Iris pigment epithelial cell (primary cell): ENCODE data around the gene PCDH7.

ENCODE experiments used
- DNase-seq: peaks from one replicate; pipeline ENCODE4 v3.0.0-alpha.2; 2011; ENCODE audit warnings: low read depth

The PCDH7 gene

GRCh38 chr4:30725562-30725961 is 5.4 kb downstream of the PCDH7 start:
- no peak for DNase-seq

- no peak for DNase-seq
Measured at GRCh38 chr4:30726090-30726675, 6.0 kb downstream of the PCDH7 start.

GRCh38 chr4:30727409-30727808 is 7.2 kb downstream of the PCDH7 start:
- no peak for DNase-seq

DNA sequence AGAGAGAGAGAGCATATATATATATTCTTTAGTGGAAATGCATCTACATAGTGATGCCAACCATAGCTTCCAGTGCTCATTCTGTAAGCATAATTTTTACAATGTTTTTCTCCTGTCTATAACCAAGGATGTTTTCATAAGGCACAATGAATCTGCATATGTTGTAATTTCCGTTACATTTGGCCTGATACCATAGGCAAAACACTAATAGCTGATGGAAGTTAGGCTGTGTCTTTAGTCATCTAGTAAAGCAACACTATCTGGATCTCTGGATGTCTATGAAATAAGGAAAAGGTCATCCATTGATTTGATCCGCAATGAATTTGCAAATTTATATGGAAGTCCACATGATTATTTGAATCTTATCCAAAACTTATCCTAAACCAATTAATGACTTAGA is 8.1 kb downstream of the PCDH7 start:
- peak; percentile 25 for DNase-seq

DNA sequence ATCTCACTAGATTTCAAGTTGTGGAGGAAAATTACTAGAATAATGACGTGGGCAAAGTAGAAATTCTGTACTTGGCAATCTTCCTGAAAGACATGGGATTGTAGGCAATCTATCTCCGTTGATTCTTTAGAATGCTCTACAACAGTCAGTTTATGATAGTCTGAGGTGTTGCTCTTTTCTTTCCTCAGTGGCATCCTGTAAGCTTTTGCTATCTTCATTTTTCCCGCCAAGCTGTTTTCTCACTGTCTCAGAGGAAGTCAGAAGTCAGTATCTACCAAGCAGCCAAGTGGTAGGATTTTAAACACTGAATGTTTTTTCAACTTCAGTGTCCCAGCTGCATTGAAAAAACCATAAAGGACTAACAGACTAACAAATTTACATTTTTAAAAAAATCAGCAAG is 23.7 kb downstream of the PCDH7 start:
- no peak for DNase-seq

- no peak for DNase-seq
Measured at GRCh38 chr4:30744386-30744785, 24.2 kb downstream of the PCDH7 start.

DNA sequence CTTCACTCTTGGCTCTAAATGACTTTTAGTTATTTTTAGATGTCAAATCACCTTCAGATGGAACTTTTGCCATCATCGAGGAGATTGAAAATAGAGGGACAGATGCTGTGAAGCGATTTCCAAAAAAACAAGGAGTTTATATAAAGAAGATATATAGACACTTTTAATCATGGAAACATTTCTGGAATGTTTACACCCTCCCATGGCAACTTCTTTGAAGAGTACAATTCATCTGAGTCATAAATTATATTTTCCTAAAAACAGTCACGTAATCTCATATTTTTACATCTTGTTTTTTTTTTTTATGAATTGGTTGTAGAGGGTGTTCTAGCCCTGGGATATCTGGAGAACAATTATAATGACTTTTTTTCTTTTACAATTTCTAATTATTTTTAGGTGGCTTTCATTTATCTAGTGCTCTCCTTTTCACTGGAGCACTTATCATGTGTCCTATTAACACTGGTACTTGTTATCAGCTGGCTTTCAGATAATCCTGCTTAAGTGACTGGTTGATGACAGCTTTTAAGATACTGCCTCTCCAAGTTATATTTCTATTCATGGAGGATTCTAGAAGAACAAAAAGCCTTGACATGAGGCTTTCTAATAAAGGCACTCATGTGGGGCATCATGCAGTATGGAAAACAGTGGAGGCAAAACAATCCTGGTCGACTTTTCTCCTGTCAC is 24.9 kb downstream of the PCDH7 start:
- DNase-seq = peak; percentile 63

DNA sequence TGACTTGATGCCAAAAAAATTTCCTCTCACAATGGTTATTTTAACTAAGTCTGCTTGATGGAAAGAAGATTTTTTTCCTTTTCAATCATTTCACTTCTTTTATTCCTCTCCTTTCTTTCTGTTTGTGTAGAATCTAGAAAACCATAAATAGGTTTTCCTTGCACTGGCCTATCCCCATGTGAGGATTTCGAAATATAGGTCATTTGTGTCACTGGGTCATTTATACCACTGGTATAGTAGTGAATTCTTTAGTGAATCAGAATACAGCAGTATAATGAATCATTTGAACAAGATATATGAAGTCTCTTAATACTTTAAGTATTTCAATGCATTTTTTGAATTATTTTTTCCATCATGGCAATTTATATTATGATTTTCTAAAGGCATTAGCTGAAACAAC is 26.6 kb downstream of the PCDH7 start:
- no peak for DNase-seq

- DNase-seq = peak; percentile 76
Measured at GRCh38 chr4:30753316-30753715, 33.1 kb downstream of the PCDH7 start.

DNA sequence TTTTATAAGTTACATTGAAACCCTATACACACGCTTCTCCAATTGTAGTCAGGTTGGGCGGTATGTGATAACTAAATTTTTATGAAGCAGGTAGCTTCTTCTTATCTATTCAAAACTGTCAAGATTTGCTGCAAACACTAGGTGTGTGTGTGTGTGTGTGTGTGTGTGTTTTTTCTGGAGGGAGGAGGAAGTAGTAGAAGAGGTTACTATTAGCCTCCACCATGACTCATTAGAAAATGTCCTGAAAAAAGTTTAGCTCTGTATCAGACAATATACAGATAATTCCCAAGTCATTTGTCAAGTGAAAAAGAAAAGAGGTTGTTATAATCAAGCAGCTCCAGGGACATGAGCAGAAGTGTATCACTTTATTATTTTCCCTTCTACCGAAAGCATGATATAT is 33.9 kb downstream of the PCDH7 start:
- DNase-seq = peak; percentile 76

DNA sequence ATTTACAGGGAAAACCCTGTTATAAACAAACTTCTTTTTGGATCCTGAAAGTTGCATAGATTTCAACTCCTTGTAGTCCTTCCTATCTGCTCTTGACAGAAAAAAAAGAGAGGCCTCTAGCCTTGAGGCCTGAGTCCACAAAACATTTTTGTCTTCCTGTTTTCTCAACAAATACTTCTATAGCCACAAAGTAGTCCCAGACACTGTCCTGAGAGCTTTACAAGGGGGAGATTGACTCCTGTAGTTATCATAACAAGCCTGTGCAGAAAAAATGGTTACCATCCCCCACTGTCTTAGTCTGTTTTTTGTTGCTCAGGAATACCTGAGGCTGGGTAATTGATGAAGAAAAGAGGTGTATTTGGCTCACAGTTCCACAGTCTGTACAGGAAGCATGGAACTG is 35.2 kb downstream of the PCDH7 start:
- DNase-seq = peak; percentile 38

DNA sequence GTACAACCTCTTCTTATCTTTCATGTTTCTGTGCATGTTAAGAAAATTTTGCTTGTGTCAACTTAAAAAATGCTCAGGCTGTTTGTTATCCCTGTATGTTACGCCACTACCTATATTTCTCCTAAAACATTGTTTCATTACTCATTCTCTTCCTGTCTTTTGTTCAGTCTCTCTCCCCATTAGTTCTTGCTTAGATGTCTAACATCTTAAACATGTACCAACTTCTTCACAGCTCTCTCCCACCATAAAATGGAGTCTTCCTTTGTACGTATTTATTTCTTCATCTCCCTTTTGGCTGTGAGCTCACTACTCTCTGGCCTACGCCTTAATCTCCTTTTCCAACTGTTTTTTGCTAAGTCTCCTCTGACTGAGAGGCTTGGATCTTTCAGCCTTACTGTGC is 36.4 kb downstream of the PCDH7 start:
- no peak for DNase-seq

- DNase-seq = peak; percentile 94
Measured at GRCh38 chr4:30757357-30757756, 37.2 kb downstream of the PCDH7 start.

GRCh38 chr4:30760551-30760950 is 40.4 kb downstream of the PCDH7 start:
- DNase-seq = no peak

DNA sequence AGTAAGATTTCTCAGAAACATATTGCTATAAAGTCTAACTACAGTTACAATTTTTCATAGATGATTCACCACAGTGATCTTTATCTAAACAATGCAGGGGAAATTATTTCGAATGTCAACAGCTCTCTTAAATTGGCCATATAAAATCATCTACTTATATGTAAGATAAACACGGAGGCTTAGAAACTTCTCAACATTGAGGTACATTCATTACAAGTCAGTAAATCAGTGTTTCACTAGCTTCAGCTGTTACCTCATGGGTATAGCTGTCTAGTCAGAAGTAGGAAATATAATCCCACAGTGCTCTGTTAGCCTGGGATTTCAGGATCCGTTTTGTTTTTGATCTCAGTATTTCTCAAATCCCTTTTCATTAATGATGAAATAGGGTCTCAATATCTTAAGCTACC is 43.2 kb downstream of the PCDH7 start:
- peak; percentile 86 for DNase-seq

- no peak for DNase-seq
Measured at GRCh38 chr4:30765022-30765421, 44.9 kb downstream of the PCDH7 start.

GRCh38 chr4:30767147-30767845 is 47.1 kb downstream of the PCDH7 start:
- DNase-seq = no peak

DNA sequence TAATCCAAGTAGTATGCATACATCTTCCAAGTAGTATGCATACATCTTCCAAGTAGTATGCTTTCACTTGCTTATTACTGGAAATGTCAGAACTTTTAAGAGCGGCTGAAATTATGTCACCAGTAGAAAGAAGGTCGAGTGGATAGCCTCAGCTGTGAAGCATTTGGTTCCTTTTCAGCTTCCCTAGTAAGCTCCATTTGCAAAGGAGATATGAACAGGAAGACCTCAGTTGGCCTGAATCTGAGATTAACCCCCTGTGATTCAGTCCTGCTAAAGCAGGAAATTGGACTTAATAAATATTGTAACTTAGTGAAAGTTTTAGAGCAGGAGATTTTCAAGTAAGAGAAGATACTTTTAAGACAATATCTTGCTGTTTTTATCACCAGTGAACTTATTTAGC is 48.1 kb downstream of the PCDH7 start:
- peak; percentile 41 for DNase-seq

DNA sequence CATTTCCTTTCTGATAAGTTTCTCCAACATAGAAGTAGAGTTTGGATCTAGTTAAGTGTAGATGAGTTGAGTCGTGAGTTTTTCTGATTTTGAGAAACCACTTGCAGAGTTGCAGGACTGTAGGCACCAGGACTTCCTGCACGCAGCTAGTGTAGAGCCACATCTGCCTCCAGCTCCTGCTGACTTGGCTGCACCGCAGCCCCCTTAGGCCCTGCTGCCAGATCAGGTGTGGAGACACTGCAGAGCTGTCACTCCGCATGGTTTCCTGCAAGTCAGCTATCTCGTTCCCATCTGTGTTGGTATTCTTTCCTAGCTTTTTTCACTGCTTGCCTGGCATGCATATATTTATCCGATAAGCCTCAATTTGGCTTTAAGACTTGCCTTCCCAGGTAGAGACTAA is 48.9 kb downstream of the PCDH7 start:
- DNase-seq = no peak

GRCh38 chr4:30770049-30770549 is 49.9 kb downstream of the PCDH7 start:
- peak; percentile 83 for DNase-seq

DNA sequence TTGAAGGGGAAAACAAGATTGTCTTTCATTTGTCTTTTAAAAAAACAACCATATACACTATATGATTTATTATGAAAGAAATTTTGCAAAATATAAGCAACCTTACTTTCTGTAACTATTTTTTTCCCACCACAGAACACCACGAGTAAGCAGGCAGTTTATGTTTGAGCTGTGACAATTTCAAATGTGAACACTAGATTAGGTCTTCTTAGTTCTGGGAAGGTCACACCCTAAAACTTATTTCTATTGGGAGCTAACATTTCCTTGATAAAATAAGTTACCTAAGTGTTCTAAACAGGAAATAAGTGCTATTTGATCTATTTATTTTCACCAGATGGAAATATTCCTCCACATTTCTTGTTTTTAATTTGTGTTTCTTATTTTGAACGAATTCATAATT is 50.6 kb downstream of the PCDH7 start:
- no peak for DNase-seq

- DNase-seq = no peak
Measured at GRCh38 chr4:30776451-30776850, 56.3 kb downstream of the PCDH7 start.

DNA sequence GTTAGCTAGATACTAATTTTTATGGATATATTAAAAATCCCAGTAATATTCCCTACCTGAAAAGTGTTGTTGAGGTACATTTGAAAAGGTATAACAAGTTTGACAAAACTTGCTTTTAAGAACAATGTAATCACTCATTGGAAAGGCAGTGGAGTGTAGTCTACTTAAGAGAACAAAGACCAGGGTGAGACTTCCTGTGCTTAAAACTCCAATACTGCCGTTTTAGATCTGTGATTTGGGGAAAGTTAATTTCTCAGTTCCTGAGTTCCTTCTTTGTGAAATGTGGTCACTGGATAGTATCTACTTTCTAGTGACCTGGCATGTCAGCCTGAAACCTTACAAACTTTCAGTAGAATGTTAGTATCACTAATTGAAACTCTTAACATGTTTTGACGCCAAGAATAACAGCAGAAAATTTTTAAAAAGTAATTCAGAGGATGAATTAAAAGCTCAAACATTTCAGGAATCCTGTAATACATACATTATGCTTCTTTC is 56.8 kb downstream of the PCDH7 start:
- DNase-seq = no peak
